Left lung (tissue), 10 donors: ENCODE data around the gene TMEM147. TPM values are rescaled to one million over a fixed set of nuclear protein-coding genes. Genes with fewer than 3 reads are reported as not detected.

ENCODE experiments used
- ATAC-seq: fragments of 200-7000 bp; cut with Tn5 transposase; one replicate; pipeline ENCODE4 v1.9.1; 2020; ENCODE audit warnings: moderate library complexity
- DNase-seq, 4 donors: peaks; one replicate each; pipeline ENCODE4 v3.0.0-alpha.2; 2013 to 2020
- H3K27ac ChIP-seq, 2 donors: fragments of 200-600 bp; sonication (generic) in 1 of 2; one replicate each; pipeline versions ENCODE4 v1.5.0 to v1.8.0; 2020 to 2021
- H3K27me3 ChIP-seq, 2 donors: fragments of 200-600 bp; sonication (generic) in 1 of 2; one replicate each; pipeline versions ENCODE4 v1.5.0 to v1.8.0; 2020 to 2021
- H3K36me3 ChIP-seq, 2 donors: fragments of 200-600 bp; sonication (generic) in 1 of 2; one replicate each; pipeline versions ENCODE4 v1.5.0 to v1.8.0; 2020 to 2021
- H3K4me1 ChIP-seq, 2 donors: fragments of 200-600 bp; one replicate each; pipeline ENCODE4 v1.8.0; 2021
- H3K4me3 ChIP-seq, 2 donors: fragments of 200-600 bp; sonication (generic) in 1 of 2; one replicate each; pipeline versions ENCODE4 v1.5.0 to v1.8.0; 2020 to 2021; ENCODE audit warnings: mild to moderate bottlenecking in 1 of 2
- H3K9me3 ChIP-seq, 2 donors: fragments of 200-600 bp; sonication (generic) in 1 of 2; one replicate each; pipeline versions ENCODE4 v1.5.0 to v1.8.0; 2020 to 2021
- CTCF ChIP-seq, 2 donors: fragments of 200-600 bp; sonication (generic) in 1 of 2; IDR thresholded peaks; one replicate each; pipeline versions ENCODE4 v1.5.0 to v1.8.0; 2021; ENCODE audit warnings: antibody characterized with exemption in 2 of 2
- intact Hi-C, 2 donors: fragments of 100-400 bp; cut with DNase I; formaldehyde crosslinking; loops; one replicate each; pipeline versions ENCODE4 v1.11.2 to v1.14.2; 2022
- polyA plus RNA-seq, 6 donors: library from polyadenylated mRNA; unstranded; fragments of 120-200 nt; gene quantifications; one replicate each; pipeline ENCODE4 v1.2.1, GENCODE V29; 2013; ENCODE audit not compliant: insufficient read length in 6 of 6
- total RNA-seq, 2 donors: library from RNA; stranded (reverse); fragmentation: NEBNext Ultra II Directional; extraction: Animal tissue kit (Norgen Biotek cat#: 25700); gene quantifications; one replicate each; pipeline ENCODE4 v1.2.1, GENCODE V29; 2021
- donor health status: DM: no; HTN: yes; CAD: no.
- donor health status: DM: no; HTN: no; CAD: no.

TMEM147 gene
- total and polyA plus RNA-seq, 8 donors: 52.7 to 112 (median 59.0) TPM

DNA sequence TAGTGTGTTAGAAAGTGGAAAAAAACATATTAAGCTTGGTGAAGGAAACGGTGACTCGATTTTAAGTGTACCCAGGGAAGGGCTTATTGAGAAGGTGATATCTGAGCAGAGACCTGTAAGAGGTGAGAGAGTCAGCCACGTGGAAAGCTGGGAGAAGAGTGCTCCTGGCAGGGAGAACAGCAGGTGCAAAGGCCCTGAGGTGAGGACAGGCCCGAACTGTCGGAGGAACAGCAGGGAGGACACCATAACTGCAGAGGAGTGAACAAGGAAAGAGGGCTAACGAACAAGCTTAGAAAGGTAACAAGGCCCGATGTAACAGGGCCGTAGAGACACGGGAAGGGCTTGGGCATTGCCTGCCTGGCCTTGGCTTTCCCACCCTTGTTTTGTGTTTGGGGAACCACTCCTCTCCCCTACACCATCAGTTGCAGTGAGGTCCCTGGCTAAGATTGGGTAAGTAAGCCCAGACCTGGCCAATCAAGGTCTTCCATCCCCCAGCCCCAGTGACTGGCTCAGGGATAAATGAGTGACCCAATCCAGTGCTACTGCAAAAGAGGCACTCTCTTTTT lies 10.7 kb downstream of the TMEM147 start:
- Histone ChIP-seq H3K4me3 (no peak overlapping the region), H3K4me1 (peaks cover 0 to 8% of the 10 kb centered on the region in 2 donors), H3K27ac (no peak overlapping the region), H3K27me3 (peaks cover 13 to 56% of the 10 kb centered on the region in 2 donors), H3K9me3 (no peaks in the 10 kb centered on the region), H3K36me3 (peaks cover 0 to 3% of the 10 kb centered on the region in 2 donors)
- intact Hi-C loops: no loop called here
- ATAC-seq (no peak), DNase-seq (no peak)
- TF ChIP-seq CTCF (IDR thresholded peaks at IDR 0.05): no peak

- no peak for TF ChIP-seq CTCF (IDR thresholded peaks at IDR 0.05)
- H3K4me3 ChIP-seq: no peak overlapping the region
- no peaks in the 10 kb centered on the region for H3K9me3 ChIP-seq
- peaks cover 0 to 8% of the 10 kb centered on the region in 2 donors for H3K4me1 ChIP-seq
- H3K36me3 ChIP-seq: no peaks in the 10 kb centered on the region
- intact Hi-C loops: no loop called here
- peaks cover 13 to 65% of the 10 kb centered on the region in 2 donors for H3K27me3 ChIP-seq
- ATAC-seq: no peak
- no peak for DNase-seq
- H3K27ac ChIP-seq: no peak overlapping the region
These were observed 11.6 kb downstream of the TMEM147 start for GRCh38 chr19:35556846-35557538.

- Histone ChIP-seq H3K9me3 (no peaks in the 10 kb centered on the region), H3K36me3 (no peaks in the 10 kb centered on the region), H3K27ac (no peak overlapping the region), H3K27me3 (peaks cover 13 to 71% of the 10 kb centered on the region in 2 donors), H3K4me1 (peaks cover 0 to 8% of the 10 kb centered on the region in 2 donors), H3K4me3 (peak overlapping the region; percentile 15 to 34)
- intact Hi-C loops: no loop called here
- TF ChIP-seq CTCF (IDR thresholded peaks at IDR 0.05): no peak
- ATAC-seq: peak; percentile 85
- DNase-seq: peak in 3 of 4 donors; percentile 7 to 91 (median 60)
These were observed 12.3 kb downstream of the TMEM147 start for GRCh38 chr19:35557539-35558399.

- intact Hi-C loops: no loop called here
- no peak for ATAC-seq
- peak overlapping the region; percentile 15 to 34 for H3K4me3 ChIP-seq
- no peaks in the 10 kb centered on the region for H3K9me3 ChIP-seq
- H3K27ac ChIP-seq: no peak overlapping the region
- peak in 1 of 4 donors; percentile 42 for DNase-seq
- peaks cover 13 to 79% of the 10 kb centered on the region in 2 donors for H3K27me3 ChIP-seq
- TF ChIP-seq CTCF (IDR thresholded peaks at IDR 0.05): no peak
- H3K36me3 ChIP-seq: no peaks in the 10 kb centered on the region
- H3K4me1 ChIP-seq: peaks cover 0 to 8% of the 10 kb centered on the region in 2 donors
These were observed 13.2 kb downstream of the TMEM147 start for GRCh38 chr19:35558400-35559280.
